GM11168 (cell line): Measurements from ENCODE around the gene GAB4.

Experiments
- in situ Hi-C: fragments of 300-500 bp; cut with MboI; formaldehyde crosslinking; loops from one replicate; pipeline ENCODE4 v1.12.0; 2022; ENCODE audit warnings: low sequenced_read_pairs; ENCODE audit not compliant: unreplicated experiment

The GAB4 gene

GRCh38 chr22:16989915-16990314 is 18.1 kb downstream of the GAB4 start:
- in situ Hi-C loops, result no loop called here

- in situ Hi-C loops, result no loop called here
These were observed 19.8 kb downstream of the GAB4 start for GRCh38 chr22:16988257-16988656.

- in situ Hi-C loops, result no loop called here
These were observed 20.2 kb downstream of the GAB4 start for GRCh38 chr22:16987822-16988221.

- in situ Hi-C loops, result no loop called here
These were observed 32.7 kb downstream of the GAB4 start for GRCh38 chr22:16975155-16975885.

- in situ Hi-C loops, result no loop called here
These were observed 33.5 kb downstream of the GAB4 start for GRCh38 chr22:16974298-16975084.

GRCh38 chr22:16973591-16974297 is 34.3 kb downstream of the GAB4 start:
- in situ Hi-C loops, result no loop called here

- in situ Hi-C loops, result no loop called here
These were observed 35.7 kb downstream of the GAB4 start for GRCh38 chr22:16972311-16972710.

GRCh38 chr22:16970446-16970845 is 37.6 kb downstream of the GAB4 start:
- in situ Hi-C loops, result no loop called here

GRCh38 chr22:16969508-16970327 is 38.3 kb downstream of the GAB4 start:
- in situ Hi-C loops, result no loop called here

GRCh38 chr22:16968218-16968595 is 39.8 kb downstream of the GAB4 start:
- in situ Hi-C loops, result no loop called here

- in situ Hi-C loops, result no loop called here
These were observed 40.4 kb downstream of the GAB4 start for GRCh38 chr22:16967453-16968217.

- in situ Hi-C loops, result no loop called here
These were observed 41.8 kb downstream of the GAB4 start for GRCh38 chr22:16966251-16966650.

- in situ Hi-C loops, result no loop called here
These were observed 42.5 kb downstream of the GAB4 start for GRCh38 chr22:16965560-16965959.

GRCh38 chr22:16965083-16965482 is 42.9 kb downstream of the GAB4 start:
- in situ Hi-C loops, result no loop called here

GRCh38 chr22:16964366-16964765 is 43.7 kb downstream of the GAB4 start:
- in situ Hi-C loops, result no loop called here

- in situ Hi-C loops, result no loop called here
These were observed 44.7 kb downstream of the GAB4 start for GRCh38 chr22:16963189-16963945.

- in situ Hi-C loops, result no loop called here
These were observed 45.5 kb downstream of the GAB4 start for GRCh38 chr22:16962501-16962900.

- in situ Hi-C loops, result no loop called here
These were observed 46.4 kb downstream of the GAB4 start for GRCh38 chr22:16961477-16962186.
